Chondrocyte (in vitro differentiated cells): ENCODE data around the gene UBE3D. TPM values are rescaled to one million over a fixed set of nuclear protein-coding genes. Genes with fewer than 3 reads are reported as not detected.
A peak's percentile ranks its signal among the peaks of the same experiment; 100 is the strongest.

Experiments
- DNase-seq: peaks from one replicate; pipeline ENCODE4 v3.0.0; 2021; ENCODE audit warnings: mixed read lengths, low spot score
- H3K27ac Mint-ChIP-seq: one replicate; pipeline ENCODE4 v1.8.0; 2021; ENCODE audit warnings: mild to moderate bottlenecking, moderate library complexity, mixed read lengths; ENCODE audit not compliant: unreplicated experiment
- H3K27me3 Mint-ChIP-seq: 2 replicates; pipeline ENCODE4 v1.8.0; 2021; ENCODE audit warnings: low read depth, mixed read lengths
- H3K36me3 Mint-ChIP-seq: 2 replicates; pipeline ENCODE4 v1.8.0; 2021; ENCODE audit warnings: low read depth, mixed read lengths
- H3K4me1 Mint-ChIP-seq: 2 replicates; pipeline ENCODE4 v1.8.0; 2021; ENCODE audit warnings: low read depth, mild to moderate bottlenecking, mixed read lengths
- H3K4me3 Mint-ChIP-seq: one replicate; pipeline ENCODE4 v1.8.0; 2021; ENCODE audit warnings: mild to moderate bottlenecking, moderate library complexity, mixed read lengths; ENCODE audit not compliant: unreplicated experiment
- H3K9me3 Mint-ChIP-seq: 2 replicates; pipeline ENCODE4 v1.8.0; 2021; ENCODE audit warnings: low read depth, mixed read lengths
- CTCF ChIP-seq: fragments of 200-600 bp; sonication (generic); IDR thresholded peaks from 2 replicates; pipeline ENCODE4 v1.5.0; 2021; ENCODE audit warnings: antibody characterized with exemption, mild to moderate bottlenecking, moderate library complexity
- total RNA-seq: library from RNA; stranded (reverse); gene quantifications from 3 replicates; pipeline ENCODE4 v1.2.1, GENCODE V29; 2021

The UBE3D gene
- total RNA-seq, 1 donor from 2014 or later: 3.0 TPM

- H3K27ac Mint-ChIP-seq: no peak overlapping the region
- H3K27me3 Mint-ChIP-seq: no peaks in the 10 kb centered on the region
- peaks cover 4% of the 10 kb centered on the region for H3K9me3 Mint-ChIP-seq
- H3K4me3 Mint-ChIP-seq: no peak overlapping the region
- H3K4me1 Mint-ChIP-seq: peaks cover 24% of the 10 kb centered on the region
- peaks cover 4% of the 10 kb centered on the region for H3K36me3 Mint-ChIP-seq
- no peak for DNase-seq
- TF ChIP-seq CTCF: no peak
These were observed 32.0 kb upstream of the UBE3D start for GRCh38 chr6:83097675-83098074.

- no peak for DNase-seq
- Mint-ChIP-seq H3K36me3 (peaks cover 3% of the 10 kb centered on the region), H3K9me3 (peaks cover 4% of the 10 kb centered on the region), H3K27ac (no peak overlapping the region), H3K27me3 (no peaks in the 10 kb centered on the region), H3K4me1 (peaks cover 26% of the 10 kb centered on the region), H3K4me3 (no peak overlapping the region)
- TF ChIP-seq CTCF: no peak
These were observed 31.6 kb upstream of the UBE3D start for GRCh38 chr6:83097204-83097603.

GRCh38 chr6:83096791-83097190 lies 31.1 kb upstream of the UBE3D start:
- no peaks in the 10 kb centered on the region for H3K27me3 Mint-ChIP-seq
- H3K4me3 Mint-ChIP-seq: no peak overlapping the region
- no peak for TF ChIP-seq CTCF
- no peak for DNase-seq
- H3K36me3 Mint-ChIP-seq: peaks cover 3% of the 10 kb centered on the region
- peaks cover 4% of the 10 kb centered on the region for H3K9me3 Mint-ChIP-seq
- peaks cover 28% of the 10 kb centered on the region for H3K4me1 Mint-ChIP-seq
- H3K27ac Mint-ChIP-seq: peak overlapping the region; percentile 1

- peaks cover 4% of the 10 kb centered on the region for H3K9me3 Mint-ChIP-seq
- H3K4me3 Mint-ChIP-seq: no peak overlapping the region
- no peak overlapping the region for H3K27ac Mint-ChIP-seq
- peaks cover 21% of the 10 kb centered on the region for H3K4me1 Mint-ChIP-seq
- peaks cover 2% of the 10 kb centered on the region for H3K36me3 Mint-ChIP-seq
- no peak for TF ChIP-seq CTCF
- no peak for DNase-seq
- no peaks in the 10 kb centered on the region for H3K27me3 Mint-ChIP-seq
These were observed 27.2 kb upstream of the UBE3D start for GRCh38 chr6:83092756-83093399.

GRCh38 chr6:83086751-83087150 lies 21.1 kb upstream of the UBE3D start:
- H3K4me3 Mint-ChIP-seq: no peak overlapping the region
- no peak overlapping the region for H3K27ac Mint-ChIP-seq
- H3K36me3 Mint-ChIP-seq: peaks cover 2% of the 10 kb centered on the region
- H3K4me1 Mint-ChIP-seq: peaks cover under 1% of the 10 kb centered on the region
- TF ChIP-seq CTCF: no peak
- peaks cover 3% of the 10 kb centered on the region for H3K9me3 Mint-ChIP-seq
- no peaks in the 10 kb centered on the region for H3K27me3 Mint-ChIP-seq
- DNase-seq: no peak
